ENCODE measurements around the gene DNAH9.
A peak's percentile ranks its signal among the peaks of the same experiment; 100 is the strongest.

The DNAH9 gene

DNA sequence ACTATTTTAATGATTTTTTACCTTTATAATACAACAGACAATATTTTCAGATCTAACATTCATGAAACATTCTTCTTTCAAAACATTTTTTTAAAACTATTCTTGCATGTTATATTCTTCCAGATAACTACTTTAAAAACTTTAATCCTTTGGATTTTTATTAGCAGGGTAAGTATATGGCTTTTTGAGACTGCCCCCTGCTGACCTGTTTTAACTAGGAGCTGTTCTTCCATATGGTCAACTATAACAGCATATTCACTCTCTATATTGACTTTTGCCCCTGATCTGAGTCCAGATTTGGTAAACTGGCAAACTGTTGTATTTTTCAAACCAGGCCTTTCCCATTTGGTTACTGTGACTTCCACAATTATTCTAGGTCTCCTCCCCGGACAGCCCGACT, 382.5 kb downstream of the DNAH9 start:
- no peak for DNase-seq (ENCODE audit: low read depth)

DNA sequence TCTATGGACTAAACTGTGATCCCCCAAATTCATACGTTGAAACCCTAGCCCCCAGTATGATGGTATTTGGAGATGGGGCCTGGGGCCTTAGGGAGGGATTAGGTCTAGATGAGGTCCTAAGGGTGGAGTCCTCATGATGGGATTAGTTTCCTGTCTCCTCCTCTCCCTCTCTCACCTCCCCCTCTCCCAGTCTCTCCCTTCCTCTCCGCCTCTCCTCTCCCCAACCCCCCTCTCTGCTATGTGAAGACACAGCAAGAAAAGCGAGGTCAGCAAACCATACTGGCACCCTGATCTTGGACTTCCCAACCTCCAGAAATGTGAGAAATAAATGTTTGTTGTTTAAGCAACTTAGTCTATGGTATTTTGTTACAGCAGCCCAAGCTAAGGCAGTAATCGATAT, 383.6 kb downstream of the DNAH9 start:
- no peak for DNase-seq (ENCODE audit: low read depth)

DNA sequence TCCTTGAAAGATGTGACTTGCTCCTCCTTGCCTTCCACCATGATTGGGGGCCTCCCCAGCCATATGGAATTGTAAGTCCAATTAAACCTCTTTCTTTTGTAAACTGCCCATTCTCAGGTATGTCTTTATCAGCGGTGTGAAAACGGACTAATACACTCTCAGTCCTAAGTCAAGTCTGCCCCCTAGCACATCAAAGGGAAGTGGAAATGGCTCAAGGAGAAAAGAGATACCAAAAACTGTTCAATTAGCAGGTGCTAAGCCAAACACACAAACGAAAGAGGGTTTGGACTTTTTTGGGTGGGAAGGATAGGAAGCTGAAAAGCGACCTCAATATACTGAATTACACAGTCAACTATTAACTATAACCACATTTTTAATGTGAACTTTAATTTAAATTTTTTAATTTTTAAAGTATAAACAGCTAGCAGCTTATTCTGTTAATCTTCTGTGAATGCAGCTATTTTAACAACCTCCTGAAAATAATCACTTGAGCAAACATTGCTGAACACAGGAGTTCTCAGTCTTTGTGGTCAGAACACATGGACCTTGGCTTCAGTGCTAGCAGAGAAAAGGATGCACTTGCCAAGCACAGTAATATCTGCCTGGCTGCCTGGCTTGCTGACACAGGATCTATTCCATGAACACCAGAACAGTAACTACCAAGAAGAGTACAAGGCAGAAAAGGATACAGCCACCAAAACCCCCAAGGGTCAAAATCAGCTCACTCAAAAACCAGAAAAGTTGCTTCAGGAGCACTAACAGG, 388.1 kb downstream of the DNAH9 start:
- DNase-seq (ENCODE audit: low read depth): no peak

DNA sequence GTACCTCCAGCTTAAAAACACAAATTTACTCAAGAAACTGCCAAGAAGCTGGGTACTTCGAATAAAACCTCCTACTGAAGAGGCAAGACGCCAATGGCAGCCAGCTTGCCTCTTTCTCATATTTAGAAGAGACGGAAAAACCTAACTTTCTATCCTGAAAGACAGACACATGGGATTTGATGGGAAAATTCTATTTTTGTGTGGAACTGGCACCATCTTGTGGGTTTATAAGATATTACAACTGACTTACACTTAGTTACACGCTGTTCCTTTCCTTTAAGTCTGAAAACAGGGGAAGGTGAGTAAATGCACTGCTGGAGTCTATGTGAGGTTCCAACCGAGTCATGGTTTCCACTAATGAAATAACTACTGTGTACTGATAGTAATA, 388.7 kb downstream of the DNAH9 start:
- DNase-seq (ENCODE audit: low read depth): peak; percentile 12

DNA sequence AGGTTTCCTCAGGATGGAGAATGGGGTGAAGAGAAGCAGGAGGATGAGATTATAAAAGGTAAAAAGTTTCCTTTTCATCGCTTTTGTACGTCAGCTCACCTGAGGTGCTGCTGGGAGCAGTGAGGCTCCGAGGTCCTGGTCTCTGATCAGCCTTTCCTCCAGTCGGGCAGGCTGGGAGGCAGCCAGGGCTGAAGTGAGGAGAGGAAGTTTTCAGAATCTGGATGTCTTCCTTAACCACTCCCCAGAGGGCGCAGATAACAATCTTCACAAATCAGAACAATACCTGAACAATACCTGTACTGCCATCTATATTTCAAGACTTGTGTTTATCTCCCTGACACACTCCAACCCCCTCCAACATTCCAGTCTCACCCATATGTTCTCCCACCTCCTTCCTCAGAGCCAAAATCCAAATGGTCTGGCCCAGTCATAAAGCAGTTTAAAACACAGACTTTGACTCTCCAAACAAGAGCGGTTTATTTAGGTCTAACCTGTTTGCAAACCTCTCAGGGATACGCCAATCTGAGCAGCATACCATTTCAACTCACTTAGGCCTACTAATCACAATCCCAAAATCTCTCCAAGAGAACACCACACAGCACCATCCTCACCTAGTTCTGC, 392.2 kb downstream of the DNAH9 start:
- DNase-seq (ENCODE audit: low read depth): no peak

DNA sequence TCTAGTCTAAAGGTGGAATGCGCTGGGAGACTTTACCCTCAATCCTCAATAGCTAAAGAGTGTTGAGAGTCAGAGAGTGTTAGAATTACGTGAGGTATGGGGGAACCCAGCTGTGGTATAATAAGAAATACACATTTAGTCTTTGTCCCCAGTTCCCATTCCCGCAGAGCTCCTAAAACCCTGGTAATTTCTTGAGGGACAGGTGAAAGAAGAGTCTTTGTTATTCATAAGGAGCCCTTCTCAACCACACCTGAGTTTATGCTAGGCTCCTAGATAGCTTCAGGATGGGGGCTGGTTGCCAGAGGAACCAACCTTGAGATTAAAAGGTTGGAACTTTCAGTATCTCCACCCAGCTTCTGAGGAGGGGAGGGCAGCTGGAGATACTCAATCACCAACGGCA, 393.2 kb downstream of the DNAH9 start:
- DNase-seq (ENCODE audit: low read depth): no peak

DNA sequence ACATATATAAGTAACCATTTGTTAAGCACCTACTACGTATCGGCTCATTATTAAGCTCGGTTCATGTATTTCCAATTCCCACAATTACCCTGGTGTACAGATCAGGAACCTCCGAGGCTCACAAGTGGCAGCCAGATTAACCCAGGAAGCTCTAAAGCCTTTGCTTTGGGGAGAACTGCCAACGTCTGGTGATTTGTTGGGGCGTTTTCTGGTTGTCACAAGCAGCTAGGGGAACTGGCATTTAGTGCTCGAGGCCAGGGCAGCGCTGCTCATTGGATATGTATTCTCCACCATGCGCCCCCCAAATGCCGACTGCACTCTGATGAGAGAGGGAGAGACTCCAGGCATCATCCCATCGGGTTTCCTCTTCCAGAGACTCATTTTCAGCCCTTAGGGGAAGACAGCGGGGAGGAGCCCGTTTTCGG, 398.5 kb downstream of the DNAH9 start:
- peak; percentile 25 for DNase-seq (ENCODE audit: low read depth)

DNA sequence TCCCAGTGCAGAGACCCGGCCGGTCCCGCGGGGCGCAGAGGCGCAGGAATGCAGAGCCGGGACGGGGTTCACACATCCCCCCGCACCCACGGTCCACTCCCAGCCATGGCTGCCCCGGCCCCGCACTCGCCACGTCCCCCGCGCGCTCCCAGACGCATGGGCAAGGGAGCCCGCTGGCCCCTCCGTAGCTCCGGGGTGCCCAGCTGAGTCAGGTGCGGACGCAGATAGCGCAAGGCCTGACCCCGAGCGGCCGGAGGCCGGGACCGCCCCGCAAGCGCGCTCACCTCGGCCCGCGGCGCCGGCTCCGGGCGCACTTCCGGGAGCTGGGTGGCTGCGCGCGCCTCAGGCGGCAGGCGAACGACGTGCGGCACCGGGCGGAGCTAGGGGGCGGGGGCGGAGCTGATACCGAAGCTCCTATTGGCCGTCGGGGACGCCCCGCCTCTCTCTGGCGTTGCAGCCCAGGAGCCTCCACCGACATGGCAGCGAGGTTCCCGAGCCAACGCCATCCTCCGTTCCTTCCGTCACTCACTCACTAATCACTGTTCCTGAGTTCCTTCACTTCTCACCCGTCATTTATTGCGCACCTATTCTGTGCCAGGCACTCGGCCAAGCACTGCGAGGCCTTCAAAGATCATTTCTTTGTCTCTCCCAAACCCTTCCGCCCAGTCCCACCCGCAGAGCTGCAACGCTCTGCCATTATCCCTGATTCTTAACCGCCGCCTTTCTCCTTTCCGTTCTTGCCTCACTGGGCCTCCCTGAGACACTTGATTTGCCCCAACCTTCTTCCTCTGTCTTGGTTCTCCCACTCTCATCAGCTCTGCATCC, 399.1 kb downstream of the DNAH9 start, which contains the start of gene ZNF18:
ZNF18 (minus strand) TSS at position 329 of the 825 bp plus-strand sequence. CDS start 4,646 bp downstream, outside the sequence.
- peak; percentile 87 for DNase-seq (ENCODE audit: low read depth)

DNA sequence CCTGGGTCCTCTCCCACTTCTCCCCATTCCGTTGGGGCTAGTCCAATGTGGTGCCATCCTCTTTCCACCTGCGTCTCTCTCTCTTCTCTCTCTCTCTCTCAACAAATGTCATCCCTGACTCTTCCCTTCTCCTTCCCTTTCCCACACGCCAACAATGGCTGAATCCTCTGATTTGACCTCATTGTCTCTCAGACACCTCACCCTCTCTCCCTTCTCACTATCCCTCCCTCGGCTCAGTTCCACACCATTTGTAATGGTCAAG, 399.6 kb downstream of the DNAH9 start:
- no peak for DNase-seq (ENCODE audit: low read depth)

DNA sequence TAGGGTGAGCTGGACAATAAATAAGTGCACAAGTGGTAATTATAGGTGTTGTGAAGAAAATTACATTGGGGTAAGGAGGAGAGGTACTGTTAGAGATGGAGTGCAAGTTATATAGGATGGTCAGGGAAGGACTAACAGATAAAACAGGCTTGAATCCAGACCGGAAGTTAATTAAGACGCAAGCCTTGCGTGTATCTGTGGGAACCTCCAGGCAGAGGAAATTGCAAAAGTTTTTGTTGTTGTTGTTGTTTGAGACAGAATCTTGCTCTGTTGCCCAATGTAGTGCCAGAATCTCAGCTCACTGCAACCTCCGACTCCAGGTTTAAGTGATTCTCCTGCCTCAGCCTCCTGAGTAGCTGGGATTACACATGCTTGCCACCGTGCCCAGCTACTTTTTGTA, 401.4 kb downstream of the DNAH9 start:
- DNase-seq (ENCODE audit: low read depth): no peak

DNA sequence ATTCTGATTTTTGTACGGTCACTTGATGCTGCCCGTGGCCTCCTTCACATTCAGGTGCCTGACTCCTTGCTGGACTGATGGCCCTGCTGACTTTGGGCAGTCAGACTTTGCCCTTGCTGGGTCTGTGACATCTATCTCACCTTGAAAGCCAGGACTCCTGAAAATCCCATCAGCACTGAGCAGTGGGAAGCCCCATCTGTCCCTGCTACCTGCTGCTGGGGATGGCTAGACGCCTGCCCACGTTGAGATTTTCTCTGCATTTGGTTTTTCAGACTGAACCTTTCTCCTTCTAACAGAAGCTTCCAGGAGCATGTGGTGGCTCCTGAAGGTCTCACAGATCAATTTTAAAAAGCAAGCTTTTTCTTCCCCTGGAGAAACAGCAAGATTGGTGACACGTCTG, 409.2 kb downstream of the DNAH9 start:
- no peak for DNase-seq (ENCODE audit: low read depth)

All from GM04504 (cell line).